GM18499 (cell line): Measurements from ENCODE around the gene PDE1C.
"Not testable (repeated sequence)": the region's sequence is repeated elsewhere in the genome, so short reads cannot be mapped to it uniquely, and the experiment has no call there.

ENCODE experiments used
- ATAC-seq: cut with Tn5 transposase; IDR thresholded peaks from one replicate; pipeline ENCODE4 v1.9.1; 2021; ENCODE audit warnings: moderate number of reproducible peaks; ENCODE audit not compliant: insufficient read depth, unreplicated experiment

Gene PDE1C

GRCh38 chr7:31864646-31865045, 205.6 kb downstream of the PDE1C start:
- no peak for ATAC-seq

- ATAC-seq, result no peak
Observed at GRCh38 chr7:31860925-31861324, 209.3 kb downstream of the PDE1C start.

DNA sequence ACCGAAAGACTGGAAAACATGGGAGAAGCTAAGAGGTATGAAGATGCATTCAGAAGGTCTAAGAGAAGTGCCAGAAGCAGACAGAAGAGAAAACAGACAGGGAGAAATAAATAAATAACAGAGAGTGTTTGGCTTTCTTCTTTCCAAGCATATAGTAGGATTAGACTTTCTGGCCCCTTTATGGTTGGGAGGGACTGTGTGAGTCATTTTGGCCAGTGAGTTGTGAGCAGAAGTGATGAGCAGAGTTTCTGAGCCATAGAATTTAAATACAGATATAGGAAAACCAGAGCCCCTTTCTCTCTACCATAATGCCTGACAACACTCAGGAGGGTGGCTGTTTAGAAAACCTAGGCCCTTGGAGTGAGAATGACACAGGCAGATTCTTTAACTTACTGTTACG, 212.2 kb downstream of the PDE1C start:
- ATAC-seq, result no peak

- no peak for ATAC-seq
Observed at GRCh38 chr7:31857172-31857571, 213.0 kb downstream of the PDE1C start.

GRCh38 chr7:31856337-31856736, 213.9 kb downstream of the PDE1C start:
- no peak for ATAC-seq

GRCh38 chr7:31855530-31855929, 214.7 kb downstream of the PDE1C start:
- ATAC-seq, result no peak

- no peak for ATAC-seq
Observed at GRCh38 chr7:31853380-31853779, 216.8 kb downstream of the PDE1C start.

DNA sequence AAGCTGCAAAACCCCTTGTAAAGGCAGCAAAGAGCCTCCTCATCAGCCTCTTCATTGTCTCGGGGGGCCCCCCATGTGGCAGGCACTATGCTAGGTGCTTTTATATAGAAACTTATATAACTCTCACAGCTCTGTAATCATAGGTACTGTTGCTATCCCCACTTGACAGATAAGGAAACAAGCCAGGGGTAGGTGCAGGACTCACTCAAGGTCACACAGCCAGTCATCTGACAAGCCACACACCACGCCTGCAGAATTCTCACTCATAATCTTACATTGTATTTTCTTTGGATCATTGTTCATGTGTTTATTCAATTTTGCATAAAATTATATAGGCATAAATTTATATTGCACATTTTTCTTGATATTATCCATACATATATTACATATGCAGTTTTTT, 217.7 kb downstream of the PDE1C start:
- ATAC-seq, result no peak

GRCh38 chr7:31851119-31851518, 219.1 kb downstream of the PDE1C start:
- ATAC-seq, result no peak

DNA sequence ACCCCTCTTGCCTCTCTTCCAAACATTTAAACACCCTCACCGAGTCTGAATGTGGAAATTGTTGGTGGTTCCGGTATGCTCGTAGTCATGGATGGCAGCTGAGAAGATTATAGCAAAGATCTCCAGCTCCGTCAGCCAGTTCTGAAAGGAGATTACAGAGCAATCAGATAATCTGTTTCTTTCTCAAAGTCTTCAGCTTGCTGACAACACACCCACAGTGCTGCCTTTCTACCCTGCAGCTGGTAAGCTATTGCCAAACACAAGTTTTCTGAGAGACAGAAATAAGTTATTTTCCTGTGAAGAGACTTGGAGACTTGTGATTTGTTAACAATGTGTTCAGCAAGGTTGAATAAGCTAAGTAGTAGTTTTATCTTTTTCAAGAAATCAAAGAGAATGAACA, 219.6 kb downstream of the PDE1C start:
- no peak for ATAC-seq

- ATAC-seq, result no peak
Observed at GRCh38 chr7:31850066-31850465, 220.1 kb downstream of the PDE1C start.

DNA sequence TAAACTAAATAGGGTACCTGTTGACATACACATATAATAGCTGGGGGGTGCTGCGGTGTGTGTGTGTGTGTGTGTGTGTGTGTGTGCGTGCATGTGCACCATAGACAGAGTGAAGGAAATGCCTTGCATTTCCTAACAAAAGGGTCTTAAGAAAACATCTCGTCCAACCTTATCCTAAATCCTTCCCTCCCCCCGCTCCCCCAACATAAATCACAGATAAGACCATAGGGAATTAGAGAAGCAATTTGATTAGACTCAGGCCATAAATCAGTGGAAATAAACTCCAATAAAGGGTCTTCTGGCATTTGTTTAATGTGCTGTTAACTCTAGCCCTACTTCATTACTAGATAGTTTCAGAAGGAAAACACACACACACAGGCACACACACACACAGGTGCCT, 234.7 kb downstream of the PDE1C start:
- ATAC-seq, result no peak

GRCh38 chr7:31833625-31834024, 236.6 kb downstream of the PDE1C start:
- not testable (repeated sequence) for ATAC-seq

- no peak for ATAC-seq
Observed at GRCh38 chr7:31828520-31828919, 241.7 kb downstream of the PDE1C start.

- ATAC-seq, result no peak
Observed at GRCh38 chr7:31825576-31825975, 244.6 kb downstream of the PDE1C start.

GRCh38 chr7:31819031-31819430, 251.2 kb downstream of the PDE1C start:
- no peak for ATAC-seq

DNA sequence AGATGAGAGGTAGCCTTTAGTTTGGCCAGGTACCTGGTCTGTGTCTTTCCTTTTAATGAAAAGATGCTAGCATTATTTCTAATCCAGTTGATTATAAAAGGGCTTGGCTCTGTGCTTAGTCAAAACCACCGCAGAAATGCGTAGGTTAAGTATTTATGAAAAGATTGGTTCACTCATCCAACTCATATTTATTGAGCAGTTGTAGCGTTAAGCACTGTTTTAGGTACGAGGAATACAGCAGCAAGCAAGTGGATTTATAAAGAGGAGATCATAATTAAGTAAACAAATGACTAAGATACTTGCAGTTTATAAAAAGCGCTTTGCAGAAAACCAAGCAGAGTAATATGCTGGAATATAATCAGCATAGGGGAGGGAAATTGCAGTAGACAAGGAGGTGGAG, 253.4 kb downstream of the PDE1C start:
- no peak for ATAC-seq

DNA sequence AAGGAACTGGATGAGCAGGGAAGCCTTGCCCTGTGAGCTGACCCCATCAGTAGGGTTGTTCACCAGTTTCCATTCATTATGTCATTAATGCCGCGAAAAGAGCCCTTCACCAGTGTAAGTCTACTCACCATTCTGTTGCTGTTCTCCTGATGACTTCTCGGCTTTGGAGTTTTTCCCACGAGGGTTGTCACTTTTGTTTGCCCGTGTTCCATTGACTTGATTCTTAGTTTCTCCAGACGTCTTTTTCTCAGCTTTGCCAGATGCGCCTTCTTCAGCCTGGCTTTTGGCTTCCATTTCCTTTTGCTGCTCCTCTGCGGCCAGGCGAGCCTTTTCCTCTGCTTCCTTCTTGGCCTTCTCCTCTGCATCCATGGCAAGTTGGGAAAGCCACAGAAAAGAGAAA, 254.4 kb downstream of the PDE1C start:
- ATAC-seq, result no peak

GRCh38 chr7:31814187-31814586, 256.0 kb downstream of the PDE1C start:
- ATAC-seq, result no peak

GRCh38 chr7:31811650-31812461, 258.4 kb downstream of the PDE1C start:
- ATAC-seq, result no peak

GRCh38 chr7:31805209-31805818, 264.9 kb downstream of the PDE1C start:
- peak; percentile 79 for ATAC-seq

- ATAC-seq, result no peak
Observed at GRCh38 chr7:31796375-31796774, 273.8 kb downstream of the PDE1C start.
